GM21576 (cell line): ENCODE measurements around the gene PTPRR.

Experiments used
- ATAC-seq: cut with Tn5 transposase; IDR thresholded peaks from one replicate; pipeline ENCODE4 v1.9.1; 2021; ENCODE audit warnings: mild to moderate bottlenecking, moderate library complexity; ENCODE audit not compliant: unreplicated experiment

Gene PTPRR

GRCh38 chr12:70920251-70920851, at the start of gene PTPRR:
Gene PTPRR (minus strand): TSS chr12:70920738. CDS start chr12:70920390, 348 bp downstream.
- ATAC-seq: no peak

- ATAC-seq: no peak
These were observed 46.7 kb upstream of the PTPRR start for GRCh38 chr12:70966996-70967790.

GRCh38 chr12:70966046-70966445, 45.5 kb upstream of the PTPRR start:
- ATAC-seq: no peak

- no peak for ATAC-seq
These were observed 44.5 kb upstream of the PTPRR start for GRCh38 chr12:70964867-70965510.

GRCh38 chr12:70963081-70963660, 42.6 kb upstream of the PTPRR start:
- no peak for ATAC-seq

- ATAC-seq: peak; percentile 74
These were observed 41.8 kb upstream of the PTPRR start for GRCh38 chr12:70962226-70962794.

- ATAC-seq: no peak
These were observed 39.9 kb upstream of the PTPRR start for GRCh38 chr12:70960484-70960883.

GRCh38 chr12:70955415-70955814, 34.9 kb upstream of the PTPRR start:
- no peak for ATAC-seq

- no peak for ATAC-seq
These were observed 29.9 kb upstream of the PTPRR start for GRCh38 chr12:70950451-70950850.

GRCh38 chr12:70948976-70949336, 28.4 kb upstream of the PTPRR start:
- ATAC-seq: no peak

GRCh38 chr12:70948236-70948975, 27.9 kb upstream of the PTPRR start:
- ATAC-seq: no peak

GRCh38 chr12:70936203-70936813, 15.8 kb upstream of the PTPRR start:
- no peak for ATAC-seq

- no peak for ATAC-seq
These were observed 12.6 kb upstream of the PTPRR start for GRCh38 chr12:70933133-70933532.

GRCh38 chr12:70929029-70929428, 8.5 kb upstream of the PTPRR start:
- no peak for ATAC-seq

- ATAC-seq: no peak
These were observed 7.5 kb upstream of the PTPRR start for GRCh38 chr12:70928071-70928470.

GRCh38 chr12:70927356-70927755, 6.8 kb upstream of the PTPRR start:
- ATAC-seq: no peak

- ATAC-seq: no peak
These were observed 5.0 kb upstream of the PTPRR start for GRCh38 chr12:70925539-70925938.

- ATAC-seq: no peak
These were observed 353 bp upstream of the PTPRR start for GRCh38 chr12:70920891-70921290.

GRCh38 chr12:70919597-70920035, 922 bp downstream of the PTPRR start:
- no peak for ATAC-seq

GRCh38 chr12:70919176-70919575, 1.4 kb downstream of the PTPRR start:
- no peak for ATAC-seq
